Fibroblast of skin of right biceps (primary cell): Measurements from ENCODE around the gene CFAP73.
A peak's percentile ranks its signal among the peaks of the same experiment; 100 is the strongest.

Experiments
- DNase-seq: peaks from one replicate; pipeline ENCODE4 v3.0.0-alpha.2; 2013

CFAP73 gene

DNA sequence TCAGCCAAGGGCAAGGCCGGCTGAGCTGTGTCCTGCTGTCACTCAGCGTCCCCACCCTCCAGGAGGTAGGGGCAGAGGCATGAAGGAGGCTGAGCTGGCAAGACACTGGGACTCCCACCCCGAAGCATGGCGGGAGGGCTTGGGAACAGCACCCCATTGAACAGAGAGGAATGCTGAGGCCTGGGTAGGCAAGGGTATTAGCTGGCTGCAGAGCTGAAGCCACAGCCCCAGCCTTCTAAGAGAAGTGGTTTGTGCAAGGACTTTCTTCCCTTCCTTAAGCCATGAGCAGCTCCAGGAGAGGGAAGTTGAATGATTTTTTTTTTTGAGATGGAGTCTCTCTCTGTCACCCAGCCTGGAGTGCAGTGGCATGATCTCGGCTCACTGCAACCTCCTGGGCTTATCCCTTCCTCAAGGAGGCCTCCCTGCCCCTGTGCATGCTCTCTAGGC, 6.6 kb upstream of the CFAP73 start:
- no peak for DNase-seq

DNA sequence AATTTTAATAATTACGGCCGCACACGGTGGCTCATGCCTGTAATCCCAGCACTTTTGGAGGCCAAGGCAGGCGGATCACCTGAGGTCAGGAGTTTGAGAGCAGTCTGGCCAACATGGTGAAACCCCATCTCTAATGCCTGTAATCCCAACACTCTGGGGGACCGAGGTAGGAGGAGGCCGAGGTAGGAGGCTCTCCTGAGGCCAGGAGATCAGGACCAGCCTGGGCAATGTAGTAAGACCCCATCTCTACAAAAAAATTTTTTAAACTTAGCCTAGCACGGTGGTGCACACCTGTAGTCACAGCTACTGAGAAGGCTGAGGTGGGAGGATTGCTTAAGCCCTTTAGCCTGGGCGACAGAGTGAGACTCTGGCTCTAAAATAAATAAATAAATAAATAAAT, 5.6 kb upstream of the CFAP73 start:
- DNase-seq: no peak

DNA sequence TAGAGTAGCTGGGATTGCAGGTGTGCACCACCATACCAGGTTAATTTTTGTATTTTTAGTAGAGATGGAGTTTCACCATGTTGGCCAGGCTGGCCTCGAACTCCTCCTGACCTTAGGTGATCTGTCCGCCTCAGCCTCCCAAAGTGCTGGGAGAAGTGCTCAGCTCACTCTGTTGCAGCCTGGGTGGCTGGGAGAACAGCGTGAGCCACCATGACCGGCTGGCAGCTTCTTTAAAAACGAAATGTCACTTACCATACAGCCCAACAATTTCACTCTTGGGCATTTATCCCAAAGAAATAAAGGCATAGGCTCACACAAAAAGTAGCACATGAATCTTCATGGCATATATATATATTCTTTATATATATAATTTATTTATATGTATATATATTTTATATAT, 4.7 kb upstream of the CFAP73 start:
- no peak for DNase-seq

DNA sequence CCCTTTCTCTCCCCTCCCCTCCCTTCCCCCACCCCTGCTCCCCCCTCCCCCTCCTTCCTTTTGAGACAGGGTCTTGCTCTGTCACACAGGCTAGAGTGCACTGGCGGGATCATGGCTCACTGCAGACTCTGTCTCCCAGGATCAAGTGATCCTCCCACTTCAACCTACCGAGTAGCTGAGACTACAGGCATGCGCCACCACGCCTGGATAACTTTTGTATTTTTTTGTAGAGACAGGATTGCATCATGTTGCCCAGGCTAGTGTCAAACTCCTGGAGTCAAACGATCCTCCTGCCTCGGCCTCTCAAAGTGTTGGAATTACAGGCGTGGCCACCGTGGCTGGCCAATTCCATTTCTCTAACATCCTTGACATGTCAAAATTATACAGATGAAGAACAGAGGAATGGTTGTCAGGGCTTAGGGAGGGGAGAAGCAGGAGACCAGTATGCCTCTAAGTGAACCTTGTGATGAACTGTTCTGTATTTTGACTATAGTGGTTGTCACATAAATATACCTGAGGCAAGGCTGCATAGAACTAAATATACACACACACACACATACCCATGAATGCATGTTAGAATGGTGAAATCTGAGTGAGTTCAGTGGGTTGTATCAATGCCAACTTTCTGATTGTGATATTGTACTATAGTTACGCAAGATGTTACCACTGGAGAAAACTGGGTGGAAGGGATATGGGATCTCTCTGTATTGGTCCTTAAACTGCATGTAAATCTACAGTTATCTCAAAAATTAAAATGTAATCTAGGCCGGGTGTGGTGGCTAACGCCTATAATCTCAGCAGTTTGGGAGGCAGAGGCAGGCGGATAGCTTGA, 3.6 kb upstream of the CFAP73 start:
- no peak for DNase-seq

DNA sequence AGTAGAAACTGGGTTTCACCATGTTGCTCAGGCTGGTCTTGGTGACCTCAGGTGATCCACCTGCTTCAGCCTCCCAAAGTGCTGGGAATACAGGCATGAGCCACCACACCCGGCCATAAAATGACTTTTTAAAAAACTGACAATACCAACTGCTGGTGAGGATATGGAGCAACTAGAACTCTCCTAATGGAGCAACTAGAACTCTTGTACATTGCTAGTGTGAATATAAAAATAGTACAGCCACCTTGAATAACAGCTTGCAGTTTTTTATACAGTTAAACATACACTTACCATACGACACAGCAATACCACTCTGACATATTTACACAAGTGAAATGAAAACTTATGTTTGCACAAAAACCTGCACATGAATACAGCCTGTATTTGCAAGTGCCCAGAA, 2.5 kb upstream of the CFAP73 start:
- no peak for DNase-seq

DNA sequence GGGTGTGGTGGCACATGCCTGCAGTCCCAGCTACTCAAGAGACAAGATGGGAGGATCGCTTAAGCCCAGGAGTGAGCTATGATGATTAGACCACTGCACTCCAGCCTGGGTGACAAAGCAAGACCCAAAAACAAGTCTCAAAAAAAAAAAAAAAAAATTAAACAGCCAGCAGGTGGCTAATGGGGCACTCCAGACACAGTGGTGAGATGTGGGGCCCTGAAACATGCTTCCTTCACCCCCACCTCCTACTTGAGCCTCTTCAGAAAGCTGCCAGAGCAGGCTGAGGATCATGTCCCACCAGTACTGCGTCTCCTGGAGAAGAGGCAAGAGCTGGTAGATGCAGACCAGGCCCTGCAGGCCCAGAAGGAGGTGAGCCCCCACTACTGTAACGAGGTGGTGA, 2.1 kb downstream of the CFAP73 start:
- DNase-seq: no peak

DNA sequence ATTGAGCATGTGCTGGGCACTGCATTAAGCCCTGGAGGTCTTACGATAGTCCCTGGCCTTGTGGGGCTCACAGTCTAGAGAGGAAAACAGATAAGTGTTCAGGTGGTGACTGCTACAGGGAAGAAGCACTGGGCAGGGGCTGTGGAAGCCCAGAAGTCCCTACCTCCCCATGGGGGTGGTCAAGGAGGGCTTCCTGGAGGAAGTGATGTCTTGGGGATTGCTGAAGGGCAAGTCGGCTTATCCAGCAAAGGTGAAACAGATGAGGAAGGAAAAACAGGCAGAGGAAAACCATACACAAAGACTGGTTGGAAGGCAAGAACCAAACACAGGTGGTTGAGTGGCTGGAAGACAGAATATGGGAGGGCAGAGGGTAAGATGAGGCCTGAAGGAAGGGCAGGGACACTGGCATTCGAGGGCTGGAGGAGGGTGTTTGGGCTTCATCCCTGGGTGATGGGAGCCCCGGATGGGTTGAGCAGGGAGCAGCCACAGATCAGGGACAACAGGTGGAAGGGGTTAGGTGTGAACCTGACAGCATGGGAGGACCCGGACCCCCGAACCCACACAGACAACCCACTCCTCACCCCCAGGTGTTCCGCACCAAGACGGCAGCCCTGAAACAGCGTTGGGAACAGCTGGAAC, 2.8 kb downstream of the CFAP73 start:
- no peak for DNase-seq

DNA sequence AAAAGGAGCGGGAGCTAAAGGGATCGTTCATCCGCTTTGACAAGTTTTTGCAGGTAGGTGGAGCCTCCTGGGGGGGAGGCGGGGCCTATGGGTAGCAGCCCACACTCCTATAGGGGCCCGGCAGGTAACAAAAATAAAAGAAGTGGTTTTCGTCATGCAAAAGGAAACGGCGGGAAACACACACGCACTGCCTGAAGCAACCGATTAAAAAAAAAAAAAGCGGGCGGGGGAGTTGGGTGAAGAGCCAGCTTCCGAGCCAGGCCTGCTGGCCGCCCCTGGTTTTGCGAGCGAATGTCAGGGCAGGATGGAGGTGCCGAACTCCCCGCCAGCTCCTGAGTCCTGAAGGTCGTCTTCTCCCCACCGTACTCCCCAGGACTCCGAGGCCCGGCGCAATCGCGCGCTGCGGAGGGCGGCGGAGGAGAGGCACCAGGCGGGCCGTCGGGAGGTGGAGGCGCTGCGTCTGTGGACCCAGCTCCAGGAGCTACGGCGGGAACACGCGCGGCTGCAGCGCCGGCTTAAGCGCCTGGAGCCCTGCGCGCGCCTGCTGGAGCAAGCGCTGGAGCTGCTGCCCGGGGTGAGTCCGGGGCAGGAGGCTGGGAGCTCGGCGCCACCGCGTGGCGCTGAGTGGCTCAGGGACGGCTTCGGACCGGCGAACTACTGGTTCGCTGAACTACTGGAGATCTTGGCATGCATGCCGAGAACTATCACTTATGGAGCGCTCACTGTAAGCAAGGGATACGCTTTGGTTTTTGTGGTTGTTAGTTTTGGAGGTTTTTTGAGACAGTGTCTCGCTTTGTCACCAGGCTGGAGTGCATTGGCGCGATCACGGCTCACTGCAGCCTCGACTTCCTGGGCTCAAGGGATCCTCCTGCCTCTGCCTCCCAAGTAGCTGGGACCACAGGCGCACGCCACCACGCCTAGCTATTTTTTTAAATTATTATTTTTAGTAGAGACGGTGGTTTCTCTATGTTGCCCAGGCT, 3.6 kb downstream of the CFAP73 start:
- DNase-seq: peak; percentile 70

DNA sequence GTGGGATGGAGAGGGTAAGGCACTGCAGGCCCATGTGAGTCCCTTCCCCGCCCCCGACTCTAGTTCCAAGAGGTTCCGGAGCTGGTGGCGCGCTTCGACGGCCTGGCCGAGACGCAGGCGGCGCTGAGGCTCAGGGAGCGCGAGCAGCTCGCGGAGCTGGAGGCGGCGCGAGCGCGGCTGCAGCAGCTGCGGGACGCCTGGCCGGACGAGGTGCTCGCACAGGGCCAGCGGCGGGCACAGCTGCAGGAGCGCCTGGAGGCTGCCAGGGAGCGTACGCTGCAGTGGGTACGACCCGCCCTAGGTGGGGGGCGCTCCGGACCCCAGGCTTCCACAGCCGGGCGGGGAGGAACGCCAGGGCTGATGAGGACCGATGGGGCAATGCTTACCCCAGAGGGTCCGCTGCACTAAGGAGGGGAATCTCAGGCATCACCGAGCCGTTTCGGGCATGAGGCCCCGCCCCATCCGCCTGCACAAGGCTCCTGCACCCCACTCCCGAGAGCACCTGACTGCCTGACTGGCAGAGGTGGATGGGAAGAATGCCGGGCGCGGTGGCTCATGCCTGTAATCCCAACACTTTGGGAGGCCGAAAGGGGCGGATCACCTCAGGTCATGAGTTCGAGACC, 4.9 kb downstream of the CFAP73 start:
- DNase-seq: peak; percentile 10

DNA sequence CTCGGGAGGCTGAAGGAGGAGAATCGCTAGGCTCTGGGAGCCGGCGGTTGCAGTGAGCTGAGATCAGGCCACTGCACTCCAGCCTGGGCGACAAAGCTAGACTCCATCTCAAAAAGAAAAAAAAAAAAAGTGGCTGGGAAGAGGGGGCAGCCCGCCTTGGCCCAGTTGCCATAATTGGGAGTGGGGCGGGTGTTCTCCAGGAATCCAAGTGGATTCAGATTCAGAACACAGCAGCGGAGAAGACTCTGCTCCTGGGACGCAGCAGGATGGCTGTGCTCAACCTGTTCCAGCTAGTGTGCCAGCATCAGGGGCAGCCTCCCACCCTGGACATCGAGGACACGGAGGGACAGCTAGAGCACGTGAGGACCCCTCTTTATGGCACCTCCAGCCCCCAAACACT, 5.5 kb downstream of the CFAP73 start:
- DNase-seq: no peak

DNA sequence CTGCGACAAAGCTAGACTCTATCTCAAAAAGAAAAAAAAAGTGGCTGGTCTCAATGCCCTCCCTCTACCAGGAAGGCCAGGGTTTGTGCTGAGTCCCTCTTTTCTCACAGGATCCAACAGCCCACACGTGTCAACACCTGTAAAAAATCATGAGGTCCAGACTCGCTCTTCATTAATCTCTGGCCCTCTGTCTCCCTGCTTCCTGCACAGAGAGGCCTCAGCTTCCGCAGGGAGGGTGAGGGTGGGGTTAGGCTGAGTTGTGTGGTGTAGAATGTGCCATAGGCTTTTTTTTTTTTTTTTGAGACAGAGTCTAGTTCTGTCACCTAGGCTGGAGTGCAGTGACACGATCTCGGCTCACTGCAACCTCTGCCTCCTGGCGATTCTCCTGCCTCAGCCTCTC, 6.1 kb downstream of the CFAP73 start:
- no peak for DNase-seq

DNA sequence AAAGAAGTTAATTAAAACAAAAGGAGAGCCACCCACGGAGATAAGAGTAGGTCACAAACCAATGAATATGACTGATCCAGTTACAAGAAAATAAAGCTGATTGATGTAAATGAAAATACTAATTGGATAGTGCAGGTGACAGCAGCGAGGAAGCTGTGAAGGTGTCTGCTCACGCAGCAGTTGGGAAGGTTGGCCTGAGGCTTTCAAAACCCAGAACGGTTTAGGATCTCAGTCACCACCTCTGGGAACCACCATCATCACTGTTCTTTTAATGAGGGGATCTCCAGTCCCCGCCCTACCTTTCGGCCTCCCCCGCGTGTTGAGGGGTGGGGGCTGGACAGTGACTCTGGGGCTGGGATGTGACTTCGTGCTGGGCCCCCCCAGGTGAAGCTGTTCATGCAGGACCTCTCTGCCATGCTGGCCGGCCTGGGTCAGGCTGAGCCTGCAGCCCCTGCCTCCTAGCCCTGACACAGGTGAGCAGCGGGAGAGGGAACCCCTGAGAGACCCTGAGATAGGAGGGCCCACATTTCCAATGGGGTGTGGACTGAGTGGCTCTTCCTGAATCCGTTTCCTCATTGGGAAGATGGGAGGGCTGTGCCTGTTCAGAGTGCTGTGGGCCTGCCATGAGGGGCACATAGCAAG, 7.8 kb downstream of the CFAP73 start:
- DNase-seq: no peak

DNA sequence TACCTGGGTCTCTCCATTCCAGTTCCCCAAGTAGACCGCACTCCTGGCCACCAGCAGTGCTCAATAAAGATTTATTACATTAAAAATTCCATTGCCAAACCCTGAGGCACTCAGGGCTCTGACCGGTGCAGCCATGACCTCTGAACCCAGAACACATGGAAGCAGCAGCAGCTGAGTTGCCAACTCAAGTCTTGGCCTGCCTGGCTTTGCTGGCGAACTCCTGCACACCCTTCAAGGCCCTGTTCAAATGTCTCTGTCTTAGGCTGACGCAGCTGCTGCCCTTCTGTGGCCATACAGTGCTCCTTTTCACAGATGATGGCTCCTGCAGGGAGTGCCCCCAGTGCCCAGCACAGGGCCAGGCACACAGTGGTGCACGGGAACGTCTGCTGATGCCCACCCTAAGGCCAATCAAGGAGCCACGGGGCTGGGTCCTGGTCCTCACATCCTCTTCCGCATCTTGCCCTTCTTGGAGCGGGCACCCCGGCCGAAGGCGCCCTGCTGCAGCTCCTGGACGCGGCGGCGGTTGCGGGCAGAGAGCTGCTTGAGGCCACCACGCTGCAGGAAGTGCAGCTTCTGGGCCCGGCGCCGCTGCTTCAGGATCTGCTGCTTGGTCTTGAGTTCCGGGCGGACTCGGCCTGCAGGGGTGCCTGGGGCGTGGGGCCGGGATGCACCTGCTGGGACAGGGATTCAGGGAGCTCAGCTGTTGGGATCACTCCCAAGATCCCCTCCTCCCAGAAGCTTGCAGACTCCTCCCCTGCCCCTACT, 9.1 kb downstream of the CFAP73 start:
- DNase-seq: no peak

DNA sequence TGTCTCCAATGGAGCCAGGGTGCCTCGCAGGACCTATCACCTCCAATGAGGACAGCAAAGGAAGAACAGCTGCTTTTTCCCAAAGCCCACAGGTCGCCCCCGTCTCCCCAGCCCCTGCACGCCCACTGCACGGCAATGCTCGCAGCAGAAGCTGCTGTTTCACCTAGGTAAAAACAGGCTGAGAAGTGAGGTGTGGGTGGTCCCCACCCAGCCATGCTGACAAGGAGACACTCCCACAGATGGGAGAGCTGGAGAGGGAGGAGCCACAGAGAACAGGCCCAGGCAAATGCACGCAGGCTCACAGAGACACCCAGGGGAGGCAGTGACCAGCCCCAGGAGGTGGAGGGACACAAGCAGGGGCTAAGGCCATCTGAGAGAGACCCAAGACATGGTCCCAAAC, 10.4 kb downstream of the CFAP73 start:
- DNase-seq: no peak

DNA sequence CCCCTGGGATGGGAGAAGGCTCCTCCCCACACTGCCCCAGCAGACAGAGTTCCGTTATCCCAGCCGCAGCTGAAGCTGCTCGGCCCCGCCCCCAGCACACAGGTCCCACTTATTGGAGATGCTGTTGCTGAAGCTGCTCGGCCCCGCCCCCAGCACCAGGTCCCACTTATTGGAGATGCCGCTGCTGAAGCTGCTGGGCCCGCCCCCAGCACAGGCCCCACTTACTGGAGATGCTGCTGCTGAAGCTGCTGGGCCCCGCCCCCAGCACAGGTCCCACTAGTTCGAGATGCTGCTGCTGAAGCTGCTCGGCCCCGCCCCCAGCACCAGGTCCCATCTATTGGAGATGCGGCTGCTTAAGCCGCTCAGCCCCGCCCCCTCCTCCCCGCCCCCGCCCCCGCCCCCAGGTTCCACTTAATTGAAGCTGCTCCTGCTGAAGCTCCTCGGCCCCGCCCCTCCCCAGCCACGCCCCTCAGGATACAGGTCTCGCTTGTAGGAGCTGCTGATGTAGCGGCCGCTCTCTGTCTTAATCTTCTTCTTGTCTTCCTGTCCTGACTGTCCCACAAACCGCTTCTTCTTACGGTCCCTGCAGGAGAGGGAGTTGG, 12.0 kb downstream of the CFAP73 start:
- DNase-seq: peak; percentile 21

DNA sequence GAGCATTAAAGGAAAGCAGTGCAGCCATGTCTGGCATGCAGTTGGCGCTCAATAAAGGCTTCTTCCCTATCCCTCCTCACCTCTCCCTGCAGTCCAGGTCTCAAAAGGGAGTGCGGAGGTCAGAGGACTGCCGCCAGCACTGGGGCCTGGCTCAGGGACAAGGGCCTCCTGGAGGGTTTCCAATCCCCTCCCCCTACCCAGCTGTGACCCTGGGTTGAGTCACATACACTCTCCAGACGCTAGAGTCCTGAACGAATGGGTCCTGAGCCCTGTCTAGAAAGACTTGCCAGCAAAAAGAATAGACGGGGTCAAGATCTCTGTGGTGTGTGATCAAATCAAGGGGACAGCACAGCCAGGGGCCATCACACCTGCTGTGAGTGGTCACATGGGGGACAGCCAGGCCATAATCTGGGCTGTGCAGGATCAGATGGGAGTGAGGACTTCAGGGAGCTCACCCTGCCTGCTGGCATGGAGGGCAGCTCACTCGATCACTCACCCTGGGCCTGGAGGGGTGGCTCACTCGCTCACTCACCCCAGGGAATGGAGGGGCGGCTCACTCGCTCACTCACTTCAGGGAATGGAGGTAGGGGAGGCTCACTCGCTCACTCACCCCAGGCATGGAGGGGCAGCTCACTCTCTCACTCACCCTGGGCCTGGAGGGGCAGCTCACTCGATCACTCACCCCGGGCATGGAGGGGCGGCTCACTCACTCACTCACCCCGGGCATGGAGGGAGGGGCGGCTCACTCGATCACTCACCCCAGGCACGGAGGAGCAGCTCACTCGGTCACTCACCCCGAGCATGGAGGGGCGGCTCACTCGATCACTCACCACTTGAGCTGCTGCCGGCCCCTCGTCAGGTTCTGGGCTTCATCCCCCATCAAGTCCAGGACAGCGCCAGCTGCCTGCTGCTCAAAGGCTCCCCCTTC, 12.8 kb downstream of the CFAP73 start:
- peak; percentile 54 for DNase-seq

DNA sequence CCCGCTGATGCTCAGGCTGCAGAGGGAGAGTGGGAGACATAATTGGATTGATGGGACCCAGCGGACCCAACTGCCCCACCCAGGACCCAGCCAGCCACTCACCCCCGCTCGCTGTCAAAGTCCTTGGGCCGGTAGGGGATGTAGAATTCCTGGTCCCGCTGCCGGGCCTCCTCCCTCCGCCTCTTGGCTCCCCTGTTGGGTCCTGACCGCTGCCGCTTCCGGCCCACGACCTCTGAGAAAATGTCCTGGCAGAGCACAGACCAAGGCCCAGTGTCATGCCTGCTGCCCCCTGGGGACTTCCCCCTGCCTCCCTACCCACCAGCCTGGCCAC, 13.5 kb downstream of the CFAP73 start:
- DNase-seq: no peak

DNA sequence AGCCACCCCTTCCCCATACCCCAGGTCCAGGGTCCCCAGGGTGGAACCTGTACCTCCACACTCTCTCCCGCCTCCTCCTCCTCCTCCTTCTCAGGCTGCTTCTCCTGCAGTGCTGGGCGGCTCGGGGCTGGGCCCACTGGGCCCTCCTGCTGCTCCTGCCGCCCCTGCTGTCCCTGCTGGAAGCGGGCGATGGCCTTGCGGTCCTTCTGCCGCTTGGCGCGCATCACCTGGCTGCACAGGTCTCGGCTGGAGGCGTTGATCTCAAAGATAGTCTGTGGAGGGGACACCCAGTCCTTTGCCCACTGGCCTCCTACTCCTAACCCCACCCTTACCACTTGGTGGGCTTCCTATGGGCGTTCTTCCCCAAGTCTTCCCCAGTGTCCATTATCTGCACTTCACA, 14.5 kb downstream of the CFAP73 start:
- DNase-seq: no peak

DNA sequence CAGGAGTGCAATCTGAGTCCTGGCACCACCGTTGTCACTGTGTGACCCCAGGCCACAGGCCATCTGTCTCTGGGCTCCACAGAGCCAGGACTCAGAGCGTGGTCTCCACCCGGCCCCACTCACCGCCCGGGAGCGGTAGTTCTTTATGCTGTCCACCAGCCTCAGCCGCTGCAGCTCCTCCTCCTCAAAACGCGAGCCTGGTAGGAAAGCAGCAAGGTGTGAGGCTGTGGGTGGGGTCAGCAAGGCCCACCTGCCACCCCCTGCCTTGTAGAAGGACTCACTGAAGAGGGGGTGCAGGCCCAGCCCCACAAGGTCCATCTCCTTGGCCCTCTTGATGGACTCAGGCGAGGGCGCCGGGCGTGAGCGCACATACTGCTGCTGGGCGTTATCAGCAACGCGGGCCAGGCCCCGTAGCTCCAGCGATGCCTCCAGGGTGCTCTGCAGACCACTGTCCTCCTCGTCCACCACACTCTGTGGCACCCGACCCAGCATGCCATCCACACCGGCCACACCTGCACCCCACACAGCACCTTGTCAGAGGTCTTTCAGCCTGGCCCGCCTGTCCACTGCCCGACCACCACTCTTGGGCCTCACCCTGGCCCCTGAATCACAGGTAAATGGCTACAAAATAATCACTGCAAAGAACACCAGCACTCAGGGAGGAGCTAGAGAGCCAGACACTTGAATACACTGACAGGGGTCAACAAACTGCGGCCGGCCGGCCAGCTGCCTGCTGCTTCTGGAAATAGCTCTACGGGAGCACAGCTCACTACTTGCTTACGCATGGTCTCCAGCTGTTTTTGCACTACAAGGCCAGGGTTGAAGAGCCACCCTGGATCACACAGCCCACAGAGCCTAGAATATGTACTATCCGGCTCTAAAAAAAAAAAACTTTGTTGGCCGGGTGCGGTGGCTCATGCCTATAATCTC, 16.3 kb downstream of the CFAP73 start:
- DNase-seq: no peak
